HCT116 (cell line): ENCODE data around the gene INSRR. TPM values are rescaled to one million over a fixed set of nuclear protein-coding genes. Genes with fewer than 3 reads are reported as not detected.

Experiments
- ATAC-seq: fragments of 200-7000 bp; cut with Tn5 transposase; 2 replicates; pipeline ENCODE4 v1.9.1; 2020; ENCODE audit warnings: mild to moderate bottlenecking, moderate library complexity
- BruUV-seq: library from RNA; stranded (reverse); fragments of 400-500 nt; replicated peaks from 2 replicates; lab custom pipeline; 2021; lab: Mats Ljungman, UMichigan
- CTCF ChIA-PET: fragments of 300-600 bp; sonication (Branson Sonifier 250); formaldehyde crosslinking; loops from one replicate; lab custom pipeline; 2021; ENCODE audit warnings: antibody characterized with exemption; lab: Charles Lee
- POLR2A ChIA-PET: fragments of 300-600, 350-600 bp; sonication (Branson Sonifier 250); formaldehyde crosslinking; loops from one replicate; lab custom pipeline; 2021; ENCODE audit warnings: antibody characterized with exemption; lab: Charles Lee
- RAD21 ChIA-PET, 2 experiments: fragments of 300-600 bp; sonication (Branson Sonifier 250); formaldehyde crosslinking; loops; one replicate each; lab custom pipeline; 2023; ENCODE audit warnings: low total read pairs in 2 of 2; ENCODE audit not compliant: uncharacterized antibody in 2 of 2, unreplicated experiment in 2 of 2, low non-redundant PET in 1 of 2; lab: Charles Lee
- DNase-seq: peaks from one replicate; pipeline ENCODE4 v3.0.0-alpha.2; 2010; ENCODE audit warnings: low read depth, low spot score
- H2AFZ ChIP-seq: fragments of 200-600 bp; shearing (Covaris generic), sonication (generic); 2 replicates; pipeline ENCODE4 v1.6.1; 2017; ENCODE audit warnings: low read depth, mixed run types, mixed read lengths, antibody characterized with exemption, low read length; ENCODE audit not compliant: poor library complexity, severe bottlenecking
- H3K27ac ChIP-seq: 2 replicates; pipeline ENCODE4 v1.5.1; 2012; ENCODE audit warnings: low read depth, low read length
- H3K27me3 ChIP-seq: fragments of 200-600 bp; sonication (generic); 2 replicates; pipeline ENCODE4 v1.6.1; 2016; ENCODE audit warnings: mixed run types, low read length, mixed read lengths; ENCODE audit not compliant: insufficient read depth
- H3K36me3 ChIP-seq, 2 experiments: fragments of 200-500 bp in 1 of 2; fragments of 200-600 bp in 1 of 2; sonication (Bioruptor generic) in 1 of 2; sonication (generic) in 1 of 2; 2 replicates each; pipeline versions ENCODE4 v1.5.1 to v1.6.1; 2014 to 2016; ENCODE audit warnings: low read length in 2 of 2, inconsistent platforms in 1 of 2, mixed read lengths in 1 of 2, mixed run types in 1 of 2; ENCODE audit not compliant: insufficient read depth in 2 of 2, control insufficient read depth in 1 of 2
- H3K4me1 ChIP-seq, 2 experiments: fragments of 200-600 bp in 1 of 2; sonication (generic) in 1 of 2; 2 replicates each; pipeline versions ENCODE4 v1.5.1 to v1.6.1; 2012 to 2017; ENCODE audit warnings: low read length in 2 of 2, inconsistent platforms in 1 of 2, mild to moderate bottlenecking in 1 of 2, mixed read lengths in 1 of 2, mixed run types in 1 of 2, moderate library complexity in 1 of 2; ENCODE audit not compliant: insufficient read depth in 2 of 2, control insufficient read depth in 1 of 2
- H3K4me2 ChIP-seq: fragments of 200-600 bp; sonication (generic); 2 replicates; pipeline ENCODE4 v1.6.1; 2017; ENCODE audit warnings: mixed run types, low read length, mixed read lengths
- H3K4me3 ChIP-seq, 2 experiments: fragments of 200-600 bp in 1 of 2; sonication (generic) in 1 of 2; replicated peaks in 1 of 2; 2 replicates each; pipeline ENCODE4 v1.5.1; 2011 to 2016; ENCODE audit warnings: low read length in 2 of 2, control low read depth in 1 of 2, low read depth in 1 of 2, mild to moderate bottlenecking in 1 of 2, mixed read lengths in 1 of 2, mixed run types in 1 of 2
- H3K79me2 ChIP-seq: fragments of 200-600 bp; sonication (generic); 2 replicates; pipeline ENCODE4 v1.6.1; 2017; ENCODE audit warnings: mild to moderate bottlenecking, mixed run types, low read length, moderate library complexity, mixed read lengths; ENCODE audit not compliant: insufficient read depth
- H3K9ac ChIP-seq: fragments of 200-600 bp; sonication (generic); 2 replicates; pipeline ENCODE4 v1.6.1; 2016; ENCODE audit warnings: low read length, mixed read lengths
- H3K9me2 ChIP-seq: fragments of 200-600 bp; sonication (generic), shearing (Covaris generic); 2 replicates; pipeline ENCODE4 v1.6.1; 2017; ENCODE audit warnings: mixed run types, mild to moderate bottlenecking, moderate library complexity; ENCODE audit not compliant: insufficient read depth
- H3K9me3 ChIP-seq, 2 experiments: fragments of 200-500 bp in 1 of 2; fragments of 200-600 bp in 1 of 2; sonication (Bioruptor generic) in 1 of 2; sonication (generic) in 1 of 2; 2 replicates each; pipeline ENCODE4 v1.6.1; 2014 to 2017; ENCODE audit warnings: low read length in 2 of 2, mixed read lengths in 2 of 2, inconsistent platforms in 1 of 2, low read depth in 1 of 2, mild to moderate bottlenecking in 1 of 2, mixed run types in 1 of 2, moderate library complexity in 1 of 2; ENCODE audit not compliant: control insufficient read depth in 1 of 2, insufficient read depth in 1 of 2
- H4K20me1 ChIP-seq: fragments of 200-600 bp; sonication (generic), shearing (Covaris generic); 2 replicates; pipeline ENCODE4 v1.6.1; 2017; ENCODE audit warnings: mixed run types, mild to moderate bottlenecking, moderate library complexity; ENCODE audit not compliant: insufficient read depth
- CBX3 ChIP-seq: IDR thresholded peaks from 2 replicates; pipeline ENCODE4 v1.6.1; 2012; ENCODE audit warnings: low read depth
- CTCF ChIP-seq, 3 experiments: fragments of 200-600 bp in 1 of 3; sonication (generic) in 1 of 3; IDR thresholded peaks in 2 of 3; conservative IDR thresholded peaks in 1 of 3; 2 replicates each; pipeline ENCODE4 v1.5.1; 2012 to 2017; ENCODE audit warnings: low read depth in 2 of 3, low read length in 2 of 3, antibody characterized with exemption in 1 of 3, borderline replicate concordance in 1 of 3, control low read depth in 1 of 3, mild to moderate bottlenecking in 1 of 3, mixed read lengths in 1 of 3, mixed run types in 1 of 3, moderate library complexity in 1 of 3; ENCODE audit not compliant: insufficient read depth in 1 of 3
- ELF1 ChIP-seq: IDR thresholded peaks from 2 replicates; pipeline ENCODE4 v1.6.1; 2012; ENCODE audit warnings: low read depth, borderline replicate concordance
- MAX ChIP-seq: IDR thresholded peaks from 2 replicates; pipeline ENCODE4 v1.6.1; 2012
- POLR2A ChIP-seq: IDR thresholded peaks from 2 replicates; pipeline ENCODE4 v1.7.0; 2011; ENCODE audit warnings: borderline replicate concordance; ENCODE audit not compliant: insufficient read depth, insufficient read length; ENCODE audit errors: extremely low read depth
- SIN3A ChIP-seq: IDR thresholded peaks from 2 replicates; pipeline ENCODE4 v1.6.1; 2012; ENCODE audit warnings: low read depth
- intact Hi-C: fragments of 100-400 bp; cut with micrococcal nuclease; formaldehyde crosslinking; loops from 2 replicates; pipeline ENCODE4 v1.10.0; 2022
- total RNA-seq: library from RNA; stranded (reverse); gene quantifications from one replicate; pipeline ENCODE4 v1.2.1, GENCODE V29; 2021; ENCODE audit not compliant: unreplicated experiment
- TF ChIP-seq, protein P1 (sequence below): IDR thresholded peaks from 2 replicates; pipeline ENCODE4 v1.6.1; 2012

Gene INSRR
- total RNA-seq, 1 experiment from 2014 or later: not detected

GRCh38 chr1:156847591-156848460 lies 11.1 kb downstream of the INSRR start:
- no peaks in the 10 kb centered on the region for H3K36me3 ChIP-seq
- no peaks in the 10 kb centered on the region for H4K20me1 ChIP-seq
- no peak overlapping the region; the same call in 1 of the 2 replicates for H3K27ac ChIP-seq
- RAD21 ChIA-PET: no interaction called here
- DNase-seq (no peak), ATAC-seq (no peak)
- no peaks in the 10 kb centered on the region; a peak in 2 of 4 replicates for H3K4me1 ChIP-seq
- H3K9ac ChIP-seq: no peak overlapping the region
- TF ChIP-seq POLR2A: no peak
- no peak for TF ChIP-seq ELF1
- TF ChIP-seq CBX3: no peak
- TF ChIP-seq, protein P1, sequence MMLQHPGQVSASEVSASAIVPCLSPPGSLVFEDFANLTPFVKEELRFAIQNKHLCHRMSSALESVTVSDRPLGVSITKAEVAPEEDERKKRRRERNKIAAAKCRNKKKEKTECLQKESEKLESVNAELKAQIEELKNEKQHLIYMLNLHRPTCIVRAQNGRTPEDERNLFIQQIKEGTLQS: no peak
- TF ChIP-seq SIN3A: no peak
- TF ChIP-seq MAX: no peak
- TF ChIP-seq CTCF (IDR thresholded peaks at IDR 0.05 in 2 of 3, conservative IDR thresholded peaks at IDR 0.05 in 1 of 3; ENCODE audit: borderline replicate concordance in 1 of 3, insufficient read depth in 1 of 3, low read depth in 2 of 3, low read length in 2 of 3): no peak
- no peaks in the 10 kb centered on the region for H3K9me3 ChIP-seq
- no peak overlapping the region for H3K4me2 ChIP-seq
- H2AFZ ChIP-seq: no peak overlapping the region
- no peaks in the 10 kb centered on the region for H3K79me2 ChIP-seq
- CTCF ChIA-PET: interaction anchor here (0.6 to 1.5 kb wide), 3 partner anchors 9 to 74 kb away, joined by 3 to 5 read pairs (median 4); no protein-coding TSS in a partner anchor
- H3K9me2 ChIP-seq: no peaks in the 10 kb centered on the region
- no TSS peak for BruUV-seq
- POLR2A ChIA-PET: no interaction called here
- no peaks in the 10 kb centered on the region for H3K27me3 ChIP-seq
- intact Hi-C loops: no loop called here
- no peak overlapping the region for H3K4me3 ChIP-seq
